Astrocyte (in vitro differentiated cells and primary cell): ENCODE measurements around the gene TMEM132C. TPM values are rescaled to one million over a fixed set of nuclear protein-coding genes. Genes with fewer than 3 reads are reported as not detected.

Experiments used
- DNase-seq: peaks from one replicate; pipeline ENCODE4 v3.0.0-alpha.2; 2010; ENCODE audit warnings: low read depth
- FAIRE-seq: peaks from 2 replicates; lab custom pipeline; 2011; peaks lifted over from hg19 to GRCh38; lab: Jason Lieb, UNC
- H2AFZ ChIP-seq: 2 replicates; pipeline ENCODE4 v1.6.0; 2012; ENCODE audit warnings: low read depth, low read length, inconsistent platforms
- H3K27ac ChIP-seq: 2 replicates; pipeline ENCODE4 v1.5.1; 2011; ENCODE audit warnings: low read depth, low read length, inconsistent platforms
- H3K27me3 ChIP-seq: 2 replicates; pipeline ENCODE4 v1.6.0; 2011; ENCODE audit warnings: low read length, inconsistent platforms; ENCODE audit not compliant: insufficient read depth
- H3K36me3 ChIP-seq: 2 replicates; pipeline ENCODE4 v1.5.1; 2011; ENCODE audit warnings: low read length, inconsistent platforms; ENCODE audit not compliant: insufficient read depth
- H3K4me1 ChIP-seq: 2 replicates; pipeline ENCODE4 v1.5.1; 2011; ENCODE audit warnings: low read length, inconsistent platforms; ENCODE audit not compliant: insufficient read depth
- H3K4me2 ChIP-seq: 2 replicates; pipeline ENCODE4 v1.6.0; 2012; ENCODE audit warnings: low read length, inconsistent platforms
- H3K4me3 ChIP-seq: 2 replicates; pipeline ENCODE4 v1.5.1; 2011; ENCODE audit warnings: low read depth, mild to moderate bottlenecking, low read length, inconsistent platforms; ENCODE audit not compliant: insufficient read depth
- H3K79me2 ChIP-seq: 2 replicates; pipeline ENCODE4 v1.6.0; 2012; ENCODE audit warnings: mild to moderate bottlenecking, low read length, inconsistent platforms; ENCODE audit not compliant: insufficient read depth
- H3K9ac ChIP-seq: 2 replicates; pipeline ENCODE4 v1.6.0; 2012; ENCODE audit warnings: mild to moderate bottlenecking, low read length, inconsistent platforms
- H3K9me3 ChIP-seq: 2 replicates; pipeline ENCODE4 v1.5.1; 2012; ENCODE audit warnings: low read depth, mild to moderate bottlenecking, low read length, inconsistent platforms; ENCODE audit not compliant: insufficient read depth
- H4K20me1 ChIP-seq: 2 replicates; pipeline ENCODE4 v1.6.0; 2012; ENCODE audit warnings: low read length, inconsistent platforms; ENCODE audit not compliant: insufficient read depth
- H3K27ac Mint-ChIP-seq: one replicate; pipeline ENCODE4 v1.8.0; 2021; ENCODE audit warnings: mild to moderate bottlenecking, mixed read lengths; ENCODE audit not compliant: unreplicated experiment
- H3K27me3 Mint-ChIP-seq: one replicate; pipeline ENCODE4 v1.8.0; 2021; ENCODE audit warnings: low read depth, mixed read lengths; ENCODE audit not compliant: unreplicated experiment
- H3K36me3 Mint-ChIP-seq: one replicate; pipeline ENCODE4 v1.8.0; 2021; ENCODE audit warnings: low read depth, mixed read lengths; ENCODE audit not compliant: unreplicated experiment
- H3K4me1 Mint-ChIP-seq: one replicate; pipeline ENCODE4 v1.8.0; 2021; ENCODE audit warnings: low read depth, mixed read lengths; ENCODE audit not compliant: unreplicated experiment
- H3K4me3 Mint-ChIP-seq: one replicate; pipeline ENCODE4 v1.8.0; 2021; ENCODE audit warnings: mild to moderate bottlenecking, moderate library complexity, mixed read lengths; ENCODE audit not compliant: unreplicated experiment
- H3K9me3 Mint-ChIP-seq: one replicate; pipeline ENCODE4 v1.8.0; 2021; ENCODE audit warnings: mild to moderate bottlenecking, mixed read lengths; ENCODE audit not compliant: unreplicated experiment
- EZH2 ChIP-seq: IDR thresholded peaks from 2 replicates; pipeline ENCODE4 v1.6.1; 2012; ENCODE audit warnings: mild to moderate bottlenecking, low read length, inconsistent platforms; ENCODE audit not compliant: insufficient read depth
- total RNA-seq: library from RNA; stranded (reverse); gene quantifications from 2 replicates; pipeline ENCODE4 v1.2.1, GENCODE V29; 2021
- TF ChIP-seq, protein P1 (sequence below): IDR thresholded peaks from 2 replicates; pipeline ENCODE4 v1.5.1; 2011; ENCODE audit warnings: low read depth, mild to moderate bottlenecking, inconsistent platforms, low read length, moderate library complexity; ENCODE audit not compliant: insufficient read depth

The TMEM132C gene
- total RNA-seq, 1 donor from 2014 or later: not detected

DNA sequence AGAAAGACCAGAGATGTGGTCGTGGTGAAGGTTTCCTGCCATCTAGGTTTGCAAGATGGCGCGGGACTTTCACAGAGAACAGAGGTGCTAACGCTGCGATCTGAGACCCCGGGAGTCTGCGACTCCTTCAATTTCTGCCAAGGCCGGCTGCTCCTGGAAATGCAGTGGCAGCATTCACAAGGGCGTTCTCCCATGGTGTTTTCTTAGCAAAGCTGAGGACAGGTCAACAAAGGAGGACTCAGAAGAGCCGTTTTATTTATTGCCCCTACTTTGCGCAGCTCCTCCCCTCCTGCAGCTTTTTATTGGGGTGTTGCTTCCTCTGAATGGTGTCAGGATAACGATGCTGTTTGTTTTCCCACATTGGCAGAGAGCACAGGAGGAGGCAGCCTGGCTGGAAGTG lies 86.3 kb downstream of the TMEM132C start:
- Histone ChIP-seq H4K20me1 (no peaks in the 10 kb centered on the region), H2AFZ (no peak overlapping the region), H3K9ac (no peak overlapping the region), H3K36me3 (no peaks in the 10 kb centered on the region), H3K79me2 (no peaks in the 10 kb centered on the region), H3K27me3 (no peaks in the 10 kb centered on the region), H3K4me2 (no peak overlapping the region), H3K4me1 (no peaks in the 10 kb centered on the region), H3K4me3 (no peak overlapping the region), H3K9me3 (no peaks in the 10 kb centered on the region), H3K27ac (no peak overlapping the region)
- Mint-ChIP-seq H3K36me3 (no peaks in the 10 kb centered on the region), H3K27ac (no peak overlapping the region), H3K4me3 (no peak overlapping the region), H3K27me3 (no peaks in the 10 kb centered on the region), H3K9me3 (peaks cover 17% of the 10 kb centered on the region), H3K4me1 (no peaks in the 10 kb centered on the region)
- DNase-seq: no peak
- no peak for FAIRE-seq
- TF ChIP-seq EZH2: no peak
- TF ChIP-seq, protein P1, sequence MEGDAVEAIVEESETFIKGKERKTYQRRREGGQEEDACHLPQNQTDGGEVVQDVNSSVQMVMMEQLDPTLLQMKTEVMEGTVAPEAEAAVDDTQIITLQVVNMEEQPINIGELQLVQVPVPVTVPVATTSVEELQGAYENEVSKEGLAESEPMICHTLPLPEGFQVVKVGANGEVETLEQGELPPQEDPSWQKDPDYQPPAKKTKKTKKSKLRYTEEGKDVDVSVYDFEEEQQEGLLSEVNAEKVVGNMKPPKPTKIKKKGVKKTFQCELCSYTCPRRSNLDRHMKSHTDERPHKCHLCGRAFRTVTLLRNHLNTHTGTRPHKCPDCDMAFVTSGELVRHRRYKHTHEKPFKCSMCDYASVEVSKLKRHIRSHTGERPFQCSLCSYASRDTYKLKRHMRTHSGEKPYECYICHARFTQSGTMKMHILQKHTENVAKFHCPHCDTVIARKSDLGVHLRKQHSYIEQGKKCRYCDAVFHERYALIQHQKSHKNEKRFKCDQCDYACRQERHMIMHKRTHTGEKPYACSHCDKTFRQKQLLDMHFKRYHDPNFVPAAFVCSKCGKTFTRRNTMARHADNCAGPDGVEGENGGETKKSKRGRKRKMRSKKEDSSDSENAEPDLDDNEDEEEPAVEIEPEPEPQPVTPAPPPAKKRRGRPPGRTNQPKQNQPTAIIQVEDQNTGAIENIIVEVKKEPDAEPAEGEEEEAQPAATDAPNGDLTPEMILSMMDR: no peak

DNA sequence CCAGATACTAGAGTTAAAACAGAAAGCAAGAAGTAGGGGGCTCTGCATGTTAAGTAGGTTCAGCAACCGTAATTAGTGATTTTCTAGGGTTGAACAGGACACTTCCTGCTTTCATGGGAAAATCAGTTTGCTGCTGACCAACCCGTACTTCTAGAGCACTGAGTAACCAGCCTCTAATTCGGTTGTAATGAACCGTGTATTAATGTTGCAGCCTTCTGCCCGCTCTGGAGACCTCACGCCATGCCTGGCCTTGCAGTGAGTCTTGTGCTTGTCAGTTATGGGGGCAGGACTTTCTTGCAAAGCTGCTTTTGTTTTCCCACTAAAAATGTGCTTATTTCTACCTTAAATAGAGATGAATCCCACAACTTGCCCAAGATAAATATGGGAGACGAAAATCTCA lies 89.6 kb downstream of the TMEM132C start:
- Histone ChIP-seq H3K4me3 (no peak overlapping the region), H3K9me3 (peaks cover 6% of the 10 kb centered on the region), H3K36me3 (no peaks in the 10 kb centered on the region), H3K4me2 (no peak overlapping the region), H2AFZ (no peak overlapping the region), H3K27ac (no peak overlapping the region), H3K9ac (no peak overlapping the region), H3K79me2 (no peaks in the 10 kb centered on the region), H3K4me1 (no peaks in the 10 kb centered on the region), H3K27me3 (no peaks in the 10 kb centered on the region), H4K20me1 (no peaks in the 10 kb centered on the region)
- DNase-seq (no peak), FAIRE-seq (no peak)
- Mint-ChIP-seq H3K4me3 (no peak overlapping the region), H3K27me3 (no peaks in the 10 kb centered on the region), H3K9me3 (peaks cover 21% of the 10 kb centered on the region), H3K4me1 (no peaks in the 10 kb centered on the region), H3K27ac (no peak overlapping the region), H3K36me3 (no peaks in the 10 kb centered on the region)
- TF ChIP-seq EZH2: no peak
- TF ChIP-seq, protein P1: no peak

DNA sequence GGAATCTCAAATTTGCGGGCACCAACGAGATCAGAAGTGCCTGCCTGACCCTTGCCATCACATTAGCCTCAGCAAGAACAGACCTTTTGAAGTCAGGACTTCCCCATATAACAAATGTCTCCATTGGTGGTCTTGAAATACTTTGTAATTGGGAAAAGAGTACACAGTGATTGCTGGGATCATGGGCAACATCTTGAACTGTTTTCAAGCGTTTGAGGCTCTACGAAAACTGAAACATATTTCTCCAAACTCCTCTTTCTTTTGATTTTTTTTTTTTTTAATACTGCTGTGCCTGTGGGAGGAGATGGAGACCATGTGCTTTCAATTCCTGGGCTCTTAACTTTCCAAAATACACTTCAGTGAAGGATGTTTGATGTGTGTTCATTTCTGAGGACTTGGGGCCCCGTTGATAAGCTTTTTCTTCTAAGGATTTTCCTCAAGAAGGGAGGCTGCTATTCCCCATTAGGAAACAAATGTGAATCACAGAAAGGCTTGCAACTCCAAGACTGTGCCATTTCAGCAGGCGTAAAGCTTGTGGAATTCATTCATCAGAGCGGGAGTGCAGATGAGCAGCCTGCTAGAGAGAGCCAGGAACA lies 94.5 kb downstream of the TMEM132C start:
- Histone ChIP-seq H3K9ac (no peak overlapping the region), H2AFZ (no peak overlapping the region), H3K9me3 (peaks cover 8% of the 10 kb centered on the region), H4K20me1 (no peaks in the 10 kb centered on the region), H3K27ac (no peak overlapping the region), H3K36me3 (no peaks in the 10 kb centered on the region), H3K4me2 (no peak overlapping the region), H3K79me2 (no peaks in the 10 kb centered on the region), H3K27me3 (no peaks in the 10 kb centered on the region), H3K4me1 (no peaks in the 10 kb centered on the region), H3K4me3 (no peak overlapping the region)
- FAIRE-seq (no peak), DNase-seq (no peak)
- Mint-ChIP-seq H3K9me3 (peaks cover 9% of the 10 kb centered on the region), H3K27me3 (no peaks in the 10 kb centered on the region), H3K4me3 (no peak overlapping the region), H3K36me3 (no peaks in the 10 kb centered on the region), H3K4me1 (no peaks in the 10 kb centered on the region), H3K27ac (no peak overlapping the region)
- no peak for TF ChIP-seq EZH2
- TF ChIP-seq, protein P1: no peak
